Keratinocyte (primary cell): ENCODE data around the gene IRF1. TPM values are rescaled to one million over a fixed set of nuclear protein-coding genes. Genes with fewer than 3 reads are reported as not detected.

Source experiments
- DNase-seq: peaks from one replicate; pipeline ENCODE4 v3.0.0-alpha.2; 2011; ENCODE audit warnings: low read depth, missing footprints, low spot score
- FAIRE-seq: peaks from 2 replicates; lab custom pipeline; 2011; peaks lifted over from hg19 to GRCh38; lab: Jason Lieb, UNC
- H2AFZ ChIP-seq: 2 replicates; pipeline ENCODE4 v1.6.0; 2012; ENCODE audit warnings: low read length, control low read depth, inconsistent platforms; ENCODE audit not compliant: control insufficient read depth
- H3K27ac ChIP-seq: 2 replicates; pipeline ENCODE4 v1.5.1; 2011; ENCODE audit warnings: low read length; ENCODE audit not compliant: control insufficient read depth, insufficient read depth
- H3K27me3 ChIP-seq: 3 replicates; pipeline ENCODE4 v1.6.0; 2011; ENCODE audit warnings: low read length; ENCODE audit not compliant: control insufficient read depth, insufficient read depth; ENCODE audit errors: extremely low read depth
- H3K36me3 ChIP-seq, 2 experiments: 2 replicates in 1 of 2; 3 replicates in 1 of 2; pipeline ENCODE4 v1.5.1; 2011; ENCODE audit warnings: low read length in 2 of 2, mild to moderate bottlenecking in 1 of 2; ENCODE audit not compliant: control insufficient read depth in 2 of 2, insufficient read depth in 2 of 2; ENCODE audit errors: extremely low read depth in 1 of 2
- H3K4me1 ChIP-seq: 3 replicates; pipeline ENCODE4 v1.5.1; 2011; ENCODE audit warnings: low read length; ENCODE audit not compliant: control insufficient read depth, insufficient read depth; ENCODE audit errors: extremely low read depth
- H3K4me2 ChIP-seq: 3 replicates; pipeline ENCODE4 v1.6.0; 2011; ENCODE audit warnings: low read depth, low read length; ENCODE audit not compliant: control insufficient read depth, insufficient read depth; ENCODE audit errors: extremely low read depth
- H3K4me3 ChIP-seq, 3 experiments: fragments of 200-600 bp in 1 of 3; sonication (generic) in 1 of 3; 2 replicates in 2 of 3; 3 replicates in 1 of 3; pipeline ENCODE4 v1.5.1; 2011 to 2016; ENCODE audit warnings: low read length in 3 of 3, mild to moderate bottlenecking in 3 of 3, control low read depth in 2 of 3, inconsistent platforms in 1 of 3, low read depth in 1 of 3, mixed read lengths in 1 of 3, mixed run types in 1 of 3, moderate library complexity in 1 of 3; ENCODE audit not compliant: control insufficient read depth in 2 of 3, insufficient read depth in 2 of 3; ENCODE audit errors: extremely low read depth in 1 of 3
- H3K79me2 ChIP-seq: 2 replicates; pipeline ENCODE4 v1.6.0; 2012; ENCODE audit warnings: low read length; ENCODE audit not compliant: control insufficient read depth, insufficient read depth
- H3K9ac ChIP-seq: 3 replicates; pipeline ENCODE4 v1.6.0; 2011; ENCODE audit warnings: low read length; ENCODE audit not compliant: control insufficient read depth, insufficient read depth; ENCODE audit errors: extremely low read depth
- H3K9me1 ChIP-seq: 3 replicates; pipeline ENCODE4 v1.6.0; 2011; ENCODE audit warnings: low read length; ENCODE audit not compliant: control insufficient read depth, insufficient read depth; ENCODE audit errors: extremely low read depth
- H3K9me3 ChIP-seq: 2 replicates; pipeline ENCODE4 v1.5.1; 2012; ENCODE audit warnings: low read depth, low read length; ENCODE audit not compliant: control insufficient read depth
- H4K20me1 ChIP-seq: 3 replicates; pipeline ENCODE4 v1.6.0; 2011; ENCODE audit warnings: low read length; ENCODE audit not compliant: control insufficient read depth, insufficient read depth; ENCODE audit errors: extremely low read depth
- EZH2 ChIP-seq: IDR thresholded peaks from one replicate; pipeline ENCODE4 v1.6.1; 2012; ENCODE audit warnings: inconsistent platforms, mild to moderate bottlenecking, low read length, moderate library complexity
- dilution Hi-C: fragments of 300-500 bp; cut with MboI; formaldehyde crosslinking; loops from one replicate; pipeline ENCODE4 v1.7.0; 2020; ENCODE audit warnings: low sequenced_read_pairs; ENCODE audit not compliant: extremely low pct_ligation_motif_present
- polyA plus RNA-seq, 5 experiments: library from polyadenylated mRNA; depleted of rRNA in 3 of 5; stranded (reverse) in 3 of 5; stranded (forward) in 1 of 5; unstranded in 1 of 5; fragments of >200 nt; gene quantifications; 1 replicate in 1 of 5; 2 replicates in 3 of 5; 3 replicates in 1 of 5; pipeline versions ENCODE4 v1.2.1 to v1.2.3, GENCODE V29; 2011 to 2012; ENCODE audit warnings: missing spikeins in 2 of 5, low read depth in 1 of 5, low replicate concordance in 1 of 5
- TF ChIP-seq, protein P1 (sequence below), 3 experiments: IDR thresholded peaks in 1 of 3; conservative IDR thresholded peaks in 1 of 3; optimal IDR thresholded peaks in 1 of 3; 2 replicates in 2 of 3; 3 replicates in 1 of 3; pipeline versions ENCODE3 to v1.5.1; 2011; ENCODE audit warnings: low read length in 3 of 3, mild to moderate bottlenecking in 3 of 3, moderate library complexity in 2 of 3, control low read depth in 1 of 3, inconsistent platforms in 1 of 3; ENCODE audit not compliant: insufficient read depth in 2 of 3; ENCODE audit errors: extremely low read depth in 1 of 3

The IRF1 gene
- polyA plus RNA-seq, 1 donor (not counting 4 experiments of a cell fraction or from before 2014, with no cell fraction given): 6.2 TPM

DNA sequence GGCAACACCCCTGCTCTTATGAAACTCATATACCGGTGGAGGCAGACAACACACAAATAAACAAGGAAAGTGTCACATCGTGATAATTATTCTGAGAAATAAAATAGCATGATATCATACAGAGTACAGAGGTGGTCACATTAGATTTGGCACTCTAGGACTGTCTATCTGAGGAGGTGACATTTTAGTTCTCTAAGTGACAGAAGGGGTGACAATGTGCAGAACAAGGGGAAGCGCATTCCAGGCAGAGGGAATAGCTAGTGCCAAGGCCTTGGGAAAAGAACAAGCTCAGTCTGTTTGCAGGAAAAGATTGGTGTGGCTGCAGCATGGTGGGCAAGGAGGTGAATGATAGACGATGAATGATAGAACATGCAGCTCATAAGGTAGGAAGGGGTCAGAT, 12.7 kb upstream of the IRF1 start:
- H3K36me3 ChIP-seq: no peaks in the 10 kb centered on the region
- H2AFZ ChIP-seq: no peak overlapping the region
- H3K27me3 ChIP-seq: no peaks in the 10 kb centered on the region
- no peak overlapping the region for H3K27ac ChIP-seq
- no peak overlapping the region for H3K9ac ChIP-seq
- DNase-seq (no peak), FAIRE-seq (no peak)
- no peaks in the 10 kb centered on the region for H3K79me2 ChIP-seq
- H3K4me1 ChIP-seq: no peaks in the 10 kb centered on the region
- no peak overlapping the region for H3K4me2 ChIP-seq
- dilution Hi-C loops: no loop called here
- H3K9me3 ChIP-seq: no peaks in the 10 kb centered on the region
- no peaks in the 10 kb centered on the region for H4K20me1 ChIP-seq
- TF ChIP-seq, protein P1, sequence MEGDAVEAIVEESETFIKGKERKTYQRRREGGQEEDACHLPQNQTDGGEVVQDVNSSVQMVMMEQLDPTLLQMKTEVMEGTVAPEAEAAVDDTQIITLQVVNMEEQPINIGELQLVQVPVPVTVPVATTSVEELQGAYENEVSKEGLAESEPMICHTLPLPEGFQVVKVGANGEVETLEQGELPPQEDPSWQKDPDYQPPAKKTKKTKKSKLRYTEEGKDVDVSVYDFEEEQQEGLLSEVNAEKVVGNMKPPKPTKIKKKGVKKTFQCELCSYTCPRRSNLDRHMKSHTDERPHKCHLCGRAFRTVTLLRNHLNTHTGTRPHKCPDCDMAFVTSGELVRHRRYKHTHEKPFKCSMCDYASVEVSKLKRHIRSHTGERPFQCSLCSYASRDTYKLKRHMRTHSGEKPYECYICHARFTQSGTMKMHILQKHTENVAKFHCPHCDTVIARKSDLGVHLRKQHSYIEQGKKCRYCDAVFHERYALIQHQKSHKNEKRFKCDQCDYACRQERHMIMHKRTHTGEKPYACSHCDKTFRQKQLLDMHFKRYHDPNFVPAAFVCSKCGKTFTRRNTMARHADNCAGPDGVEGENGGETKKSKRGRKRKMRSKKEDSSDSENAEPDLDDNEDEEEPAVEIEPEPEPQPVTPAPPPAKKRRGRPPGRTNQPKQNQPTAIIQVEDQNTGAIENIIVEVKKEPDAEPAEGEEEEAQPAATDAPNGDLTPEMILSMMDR (optimal IDR thresholded peaks at IDR 0.05 in 1 of 3, IDR thresholded peaks at IDR 0.05 in 1 of 3, conservative IDR thresholded peaks at IDR 0.05 in 1 of 3; ENCODE audit: extremely low read depth in 1 of 3, insufficient read depth in 2 of 3, low read length in 3 of 3): no peak
- TF ChIP-seq EZH2: no peak
- no peak overlapping the region for H3K4me3 ChIP-seq
- no peaks in the 10 kb centered on the region for H3K9me1 ChIP-seq

DNA sequence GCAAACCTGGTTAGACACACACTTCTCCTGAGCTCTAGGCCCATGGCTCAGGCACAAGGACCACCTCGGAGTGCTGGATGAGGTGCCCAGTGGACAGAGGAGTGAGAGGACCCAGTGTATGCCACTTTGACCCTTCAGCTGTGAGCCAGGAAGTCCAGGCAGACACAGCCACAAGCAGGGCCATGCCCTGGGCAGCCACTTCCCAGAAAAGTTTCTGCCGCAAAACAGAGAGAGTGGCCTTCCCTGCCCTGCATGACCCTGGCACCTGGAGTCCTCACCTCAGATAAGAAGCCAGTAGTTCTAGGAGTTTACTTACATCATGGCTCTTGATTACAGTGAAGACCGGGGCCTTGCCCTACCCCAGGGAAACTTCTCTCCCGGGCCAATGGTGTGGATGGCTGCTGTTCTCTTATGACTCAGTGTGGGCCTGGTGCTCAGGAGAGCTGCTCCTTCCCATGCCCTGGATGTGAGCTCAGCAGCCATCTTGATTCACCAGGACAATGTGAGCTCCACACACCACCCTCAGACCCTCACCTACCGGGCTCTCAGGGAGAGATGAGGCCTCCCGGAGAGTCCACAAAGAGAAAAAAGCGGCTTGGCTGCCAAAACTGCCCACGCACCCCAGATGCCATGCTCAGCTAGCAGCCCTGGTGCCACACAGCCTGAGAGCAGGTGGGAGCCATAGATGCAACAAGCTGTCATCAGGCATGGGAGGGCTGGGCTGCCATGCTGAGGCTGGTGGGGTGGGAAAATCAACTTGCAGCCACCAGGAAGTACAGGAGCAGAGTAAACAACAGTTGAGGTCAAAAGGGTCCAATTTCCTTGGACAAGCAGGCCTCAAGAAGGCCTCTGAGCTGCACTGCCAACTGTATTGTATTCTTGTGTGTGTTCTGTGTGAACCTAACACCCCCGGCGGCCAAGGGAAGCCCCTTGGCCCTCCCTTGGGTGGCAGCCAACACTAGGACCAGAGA, 11.7 kb upstream of the IRF1 start:
- FAIRE-seq: no peak
- dilution Hi-C loops: no loop called here
- no peak overlapping the region for H3K27ac ChIP-seq

More for the DNA sequence above, 11.7 kb upstream of the IRF1 start:
- H3K4me2 ChIP-seq: no peak overlapping the region
- DNase-seq: no peak
- H3K4me1 ChIP-seq: peaks cover 9% of the 10 kb centered on the region
- no peaks in the 10 kb centered on the region for H3K27me3 ChIP-seq
- H3K9me1 ChIP-seq: no peaks in the 10 kb centered on the region
- H3K36me3 ChIP-seq: no peaks in the 10 kb centered on the region
- H4K20me1 ChIP-seq: no peaks in the 10 kb centered on the region
- no peak overlapping the region for H3K4me3 ChIP-seq
- H2AFZ ChIP-seq: no peak overlapping the region
- TF ChIP-seq, protein P1 (optimal IDR thresholded peaks at IDR 0.05 in 1 of 3, IDR thresholded peaks at IDR 0.05 in 1 of 3, conservative IDR thresholded peaks at IDR 0.05 in 1 of 3; ENCODE audit: extremely low read depth in 1 of 3, insufficient read depth in 2 of 3, low read length in 3 of 3): no peak
- no peaks in the 10 kb centered on the region for H3K79me2 ChIP-seq
- H3K9me3 ChIP-seq: no peaks in the 10 kb centered on the region
- no peak overlapping the region for H3K9ac ChIP-seq
